Heart right ventricle (tissue), 16 donors: Measurements from ENCODE around the gene PI4KA. TPM values are rescaled to one million over a fixed set of nuclear protein-coding genes. Genes with fewer than 3 reads are reported as not detected.

Source experiments
- ATAC-seq, 8 donors: fragments of 200-7000 bp; cut with Tn5 transposase; one replicate each; pipeline ENCODE4 v1.9.1; 2020; ENCODE audit warnings: mild to moderate bottlenecking in 8 of 8, moderate library complexity in 8 of 8, moderate number of reproducible peaks in 1 of 8
- DNase-seq, 2 donors: peaks; one replicate each; pipeline ENCODE4 v3.0.0-alpha.2; 2020
- H3K27ac ChIP-seq, 10 donors: fragments of 200-600 bp; sonication (generic) in 2 of 10; one replicate each; pipeline versions ENCODE4 v1.5.0 to v1.8.0; 2020 to 2022; ENCODE audit warnings: mild to moderate bottlenecking in 3 of 10
- H3K27me3 ChIP-seq, 7 donors: fragments of 200-600 bp; one replicate each; pipeline ENCODE4 v1.8.0; 2021 to 2022; ENCODE audit warnings: mild to moderate bottlenecking in 2 of 7
- H3K36me3 ChIP-seq, 9 donors: fragments of 200-600 bp; sonication (generic) in 1 of 9; one replicate each; pipeline versions ENCODE4 v1.5.0 to v1.8.0; 2020 to 2022; ENCODE audit warnings: mild to moderate bottlenecking in 2 of 9
- H3K4me1 ChIP-seq, 9 donors: fragments of 200-600 bp; sonication (generic) in 1 of 9; one replicate each; pipeline versions ENCODE4 v1.5.0 to v1.8.0; 2020 to 2022; ENCODE audit warnings: mild to moderate bottlenecking in 4 of 9
- H3K4me3 ChIP-seq, 10 donors: fragments of 200-600 bp; sonication (generic) in 2 of 10; one replicate each; pipeline versions ENCODE4 v1.5.0 to v1.8.0; 2020 to 2022; ENCODE audit warnings: mild to moderate bottlenecking in 7 of 10, moderate library complexity in 2 of 10
- H3K9me3 ChIP-seq, 11 donors: fragments of 200-600 bp in 10 of 11; sonication (generic) in 2 of 11; one replicate each; pipeline versions ENCODE4 v1.5.0 to v1.8.0; 2013 to 2022; ENCODE audit warnings: mild to moderate bottlenecking in 2 of 11, control low read depth in 1 of 11, moderate library complexity in 1 of 11
- CTCF ChIP-seq, 9 donors: fragments of 200-600 bp; sonication (generic) in 2 of 9; IDR thresholded peaks; one replicate each; pipeline versions ENCODE4 v1.5.0 to v1.8.0; 2021 to 2022; ENCODE audit warnings: antibody characterized with exemption in 9 of 9, mild to moderate bottlenecking in 5 of 9, moderate library complexity in 1 of 9
- WGBS, 2 donors: extraction: QIAGEN DNeasy Blood & Tissue Kit; methylation state at CpG; one replicate each; pipeline ENCODE4 v1.1.7; 2013; ENCODE audit warnings: inconsistent platforms in 1 of 2; 5-methylcytosine and 5-hydroxymethylcytosine counted together
- intact Hi-C, 10 donors: fragments of 100-400 bp; cut with DNase I; formaldehyde crosslinking; loops; one replicate each; pipeline versions ENCODE4 v1.11.1 to v1.14.2; 2022
- polyA plus RNA-seq, 2 donors: library from polyadenylated mRNA; stranded (reverse); fragments of 200-250 nt; gene quantifications; one replicate each; pipeline ENCODE4 v1.2.3, GENCODE V29; 2013
- total RNA-seq, 10 donors: library from RNA; stranded (reverse); fragmentation: NEBNext Ultra II Directional in 3 of 10; extraction: Animal tissue kit (Norgen Biotek cat#: 25700) in 3 of 10; gene quantifications; one replicate each; pipeline versions ENCODE4 v1.2.1 to v1.2.4, GENCODE V29; 2021 to 2023
- donor health status: Arrhythmogenic right ventricular cardiomyopathy.
- donor health status: ischemic (EF 13 %, LVEDD 7.1; RV severe dilation, severe dysfunction).
- donor health status: healthy with polysubstance abuse.
- donor health status: DM: no; HTN: yes; CAD: no.
- donor health status: DM: no; HTN: no; CAD: no.
- donor health status: ischemic (EF 25% LVEDD 6.9; RV normal size, moderate dysfunction).
- donor health status: ischemic (EF 25% LVEDD 5.7; RV mildly dilated, moderate dysfunction).
- donor health status: healthy.
- donor health status: DM: yes; HTN: yes; CAD: no.
- donor health status: Ischemic cardiomyopathy.
- donor health status: ischemic (EF 35%, LVEDD 5.7; RV mildly dilated, moderate dysfunction).
- donor health status: nonischemic (EF 11% LVEDD 7.7; RV severe dilation, severe dysfunction).
- donor health status: DM: yes; HTN: yes; CAD: no.
- donor health status: PGD.
- donor health status: ischemic (EF 29% LVEDD 5.4; RV normal size, mild dysfunction).
- donor health status: nonischemic (EF 23%, LVEDD 6.1; RV moderate dilation, normal function).

The PI4KA gene
- total and polyA plus RNA-seq, 12 donors = 32.3 to 55.2 (median 39.4) TPM

GRCh38 chr22:20761536-20761935 is 97.1 kb downstream of the PI4KA start:
- peaks cover 0 to 97% (median 35%) of the 10 kb centered on the region in 9 donors for H3K36me3 ChIP-seq
- DNase-seq (no peak), ATAC-seq (no peak)
- no peak overlapping the region for H3K4me3 ChIP-seq
- H3K4me1 ChIP-seq = no peaks in the 10 kb centered on the region
- intact Hi-C loops = no loop called here
- 79 to 91% methylated on average over 2 of the region's 2 CpGs for WGBS, 2 donors
- H3K9me3 ChIP-seq = no peaks in the 10 kb centered on the region
- no peak overlapping the region for H3K27ac ChIP-seq
- no peak for TF ChIP-seq CTCF (IDR thresholded peaks at IDR 0.05)
- no peaks in the 10 kb centered on the region for H3K27me3 ChIP-seq

GRCh38 chr22:20760084-20760483 is 98.5 kb downstream of the PI4KA start:
- Histone ChIP-seq H3K27me3 (no peaks in the 10 kb centered on the region), H3K4me3 (no peak overlapping the region), H3K27ac (no peak overlapping the region), H3K9me3 (no peaks in the 10 kb centered on the region), H3K4me1 (no peaks in the 10 kb centered on the region), H3K36me3 (peaks cover 0 to 95% (median 33%) of the 10 kb centered on the region in 9 donors)
- TF ChIP-seq CTCF (IDR thresholded peaks at IDR 0.05) = no peak
- ATAC-seq (no peak), DNase-seq (no peak)
- intact Hi-C loops = no loop called here
- WGBS, 2 donors = 95 to 96% methylated on average over 2 of the region's 2 CpGs

- no peak for TF ChIP-seq CTCF (IDR thresholded peaks at IDR 0.05)
- 94 to 95% methylated on average over 2 of the region's 2 CpGs for WGBS, 2 donors
- Histone ChIP-seq H3K4me1 (no peaks in the 10 kb centered on the region), H3K4me3 (no peak overlapping the region), H3K27me3 (no peaks in the 10 kb centered on the region), H3K9me3 (no peaks in the 10 kb centered on the region), H3K36me3 (peaks cover 0 to 93% (median 19%) of the 10 kb centered on the region in 9 donors), H3K27ac (no peak overlapping the region)
- DNase-seq = no peak
- intact Hi-C loops = loop anchor here in 1 of 10 donors (10.0 kb wide), 1 partner anchor 56 kb away; no protein-coding TSS in a partner anchor
- ATAC-seq = no peak
Measured at GRCh38 chr22:20758688-20759087, 99.9 kb downstream of the PI4KA start.

GRCh38 chr22:20756846-20757245 is 101.8 kb downstream of the PI4KA start:
- H3K27ac ChIP-seq = no peak overlapping the region
- H3K36me3 ChIP-seq = peaks cover 0 to 91% (median 17%) of the 10 kb centered on the region in 9 donors
- no peaks in the 10 kb centered on the region for H3K9me3 ChIP-seq
- H3K27me3 ChIP-seq = no peaks in the 10 kb centered on the region
- 97% methylated on average over 3 of the region's 3 CpGs for WGBS, 2 donors
- no peak overlapping the region for H3K4me3 ChIP-seq
- TF ChIP-seq CTCF (IDR thresholded peaks at IDR 0.05) = no peak
- DNase-seq (no peak), ATAC-seq (no peak)
- intact Hi-C loops = loop anchor here in 1 of 10 donors (10.0 kb wide), 1 partner anchor 58 kb away; no protein-coding TSS in a partner anchor
- H3K4me1 ChIP-seq = no peaks in the 10 kb centered on the region
